Measurements from ENCODE around the gene LBP. TPM values are rescaled to one million over a fixed set of nuclear protein-coding genes. Genes with fewer than 3 reads are reported as not detected.

LBP gene
- total RNA-seq: not detected in 3 replicates
- long read RNA-seq: 0 reads

GRCh38 chr20:38346247-38346651, at the start of gene LBP:
TSS of gene LBP (plus strand) at chr20:38346482. CDS start at chr20:38346517, 35 bp downstream.
- H3K27ac Mint-ChIP-seq (ENCODE audit: unreplicated experiment): no peak within 1 kb of the TSS
- no peaks in the 10 kb centered on the region for H3K4me1 Mint-ChIP-seq (ENCODE audit: low read depth)

GRCh38 chr20:38297916-38298674, 48.2 kb upstream of the LBP start:
- peak overlapping the region; percentile 92 for H3K27ac Mint-ChIP-seq (ENCODE audit: unreplicated experiment)
- no peaks in the 10 kb centered on the region for H3K9me3 Mint-ChIP-seq (ENCODE audit: low read depth)
- no peak overlapping the region for H3K4me3 Mint-ChIP-seq (ENCODE audit: unreplicated experiment)
- peaks cover 29% of the 10 kb centered on the region for H3K4me1 Mint-ChIP-seq (ENCODE audit: low read depth)
- TF ChIP-seq, protein P1, sequence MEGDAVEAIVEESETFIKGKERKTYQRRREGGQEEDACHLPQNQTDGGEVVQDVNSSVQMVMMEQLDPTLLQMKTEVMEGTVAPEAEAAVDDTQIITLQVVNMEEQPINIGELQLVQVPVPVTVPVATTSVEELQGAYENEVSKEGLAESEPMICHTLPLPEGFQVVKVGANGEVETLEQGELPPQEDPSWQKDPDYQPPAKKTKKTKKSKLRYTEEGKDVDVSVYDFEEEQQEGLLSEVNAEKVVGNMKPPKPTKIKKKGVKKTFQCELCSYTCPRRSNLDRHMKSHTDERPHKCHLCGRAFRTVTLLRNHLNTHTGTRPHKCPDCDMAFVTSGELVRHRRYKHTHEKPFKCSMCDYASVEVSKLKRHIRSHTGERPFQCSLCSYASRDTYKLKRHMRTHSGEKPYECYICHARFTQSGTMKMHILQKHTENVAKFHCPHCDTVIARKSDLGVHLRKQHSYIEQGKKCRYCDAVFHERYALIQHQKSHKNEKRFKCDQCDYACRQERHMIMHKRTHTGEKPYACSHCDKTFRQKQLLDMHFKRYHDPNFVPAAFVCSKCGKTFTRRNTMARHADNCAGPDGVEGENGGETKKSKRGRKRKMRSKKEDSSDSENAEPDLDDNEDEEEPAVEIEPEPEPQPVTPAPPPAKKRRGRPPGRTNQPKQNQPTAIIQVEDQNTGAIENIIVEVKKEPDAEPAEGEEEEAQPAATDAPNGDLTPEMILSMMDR (IDR thresholded peaks at IDR 0.05): no peak
- no peak for DNase-seq (ENCODE audit: low spot score)
- H3K36me3 Mint-ChIP-seq (ENCODE audit: low read depth): no peaks in the 10 kb centered on the region
- peaks cover 3% of the 10 kb centered on the region for H3K27me3 Mint-ChIP-seq (ENCODE audit: low read depth)

More at GRCh38 chr20:38346247-38346651, at the start of gene LBP:
- Mint-ChIP-seq H3K36me3 (ENCODE audit: low read depth) (peaks cover 2% of the 10 kb centered on the region), H3K27me3 (ENCODE audit: low read depth) (peaks cover 12% of the 10 kb centered on the region), H3K4me3 (ENCODE audit: unreplicated experiment) (no peak within 1 kb of the TSS), H3K9me3 (ENCODE audit: low read depth) (no peaks in the 10 kb centered on the region)
- DNase-seq (ENCODE audit: low spot score): no peak
- TF ChIP-seq, protein P1 (IDR thresholded peaks at IDR 0.05): no peak

DNA sequence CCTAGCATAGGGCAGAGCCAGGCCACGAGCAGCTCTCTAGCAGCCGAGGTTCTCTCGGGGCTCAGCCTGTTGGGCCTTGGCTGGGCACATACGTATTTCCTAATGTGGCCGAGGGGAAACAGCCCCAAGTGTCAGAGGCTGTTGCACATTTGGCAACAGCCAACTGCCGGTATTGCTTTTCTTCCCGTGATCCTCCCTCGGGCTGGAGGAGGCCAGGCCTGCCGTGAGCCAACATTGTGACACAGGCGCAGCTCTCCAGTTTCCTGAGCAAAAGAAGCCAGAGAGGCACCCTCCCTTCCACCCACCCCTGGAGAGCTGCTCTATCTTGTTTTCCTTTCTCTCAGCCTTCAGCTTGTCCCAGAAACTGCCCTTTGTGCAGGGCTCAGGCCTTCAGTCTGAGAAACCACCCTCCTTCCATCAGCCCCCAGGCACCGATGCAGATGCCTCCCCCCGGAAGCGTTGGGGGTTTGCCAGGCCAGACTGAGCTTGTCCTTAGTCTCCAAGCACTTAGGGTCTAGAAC, 47.5 kb upstream of the LBP start:
- H3K4me3 Mint-ChIP-seq (ENCODE audit: unreplicated experiment): no peak overlapping the region
- DNase-seq (ENCODE audit: low spot score): no peak
- peak overlapping the region; percentile 92 for H3K27ac Mint-ChIP-seq (ENCODE audit: unreplicated experiment)
- no peaks in the 10 kb centered on the region for H3K36me3 Mint-ChIP-seq (ENCODE audit: low read depth)
- TF ChIP-seq, protein P1 (IDR thresholded peaks at IDR 0.05): no peak
- H3K27me3 Mint-ChIP-seq (ENCODE audit: low read depth): peaks cover 3% of the 10 kb centered on the region
- H3K9me3 Mint-ChIP-seq (ENCODE audit: low read depth): no peaks in the 10 kb centered on the region
- H3K4me1 Mint-ChIP-seq (ENCODE audit: low read depth): peaks cover 29% of the 10 kb centered on the region

DNA sequence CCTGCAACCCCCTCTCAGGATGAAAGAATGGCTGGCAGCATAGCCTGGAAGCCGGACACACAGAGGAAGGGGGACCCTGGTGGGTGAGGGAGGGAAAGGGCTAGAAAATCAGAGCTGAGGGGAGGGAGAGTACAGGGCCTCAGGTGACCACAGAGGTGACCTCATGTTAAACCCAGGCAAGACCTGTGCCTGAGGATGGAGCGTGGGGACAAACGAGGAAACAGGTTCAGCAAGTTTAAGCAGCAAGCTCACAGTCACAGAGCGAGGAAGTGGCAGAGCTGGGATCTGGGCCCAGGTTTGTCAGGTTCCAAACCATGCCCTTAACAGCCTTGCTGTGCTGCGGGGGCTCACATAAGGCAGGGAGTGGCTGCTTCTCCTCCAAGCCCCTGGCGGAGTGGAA, 46.3 kb upstream of the LBP start:
- TF ChIP-seq, protein P1 (IDR thresholded peaks at IDR 0.05): no peak
- no peak overlapping the region for H3K27ac Mint-ChIP-seq (ENCODE audit: unreplicated experiment)
- H3K9me3 Mint-ChIP-seq (ENCODE audit: low read depth): no peaks in the 10 kb centered on the region
- peaks cover 27% of the 10 kb centered on the region for H3K4me1 Mint-ChIP-seq (ENCODE audit: low read depth)
- H3K27me3 Mint-ChIP-seq (ENCODE audit: low read depth): peaks cover 3% of the 10 kb centered on the region
- H3K36me3 Mint-ChIP-seq (ENCODE audit: low read depth): no peaks in the 10 kb centered on the region
- H3K4me3 Mint-ChIP-seq (ENCODE audit: unreplicated experiment): no peak overlapping the region
- no peak for DNase-seq (ENCODE audit: low spot score)

DNA sequence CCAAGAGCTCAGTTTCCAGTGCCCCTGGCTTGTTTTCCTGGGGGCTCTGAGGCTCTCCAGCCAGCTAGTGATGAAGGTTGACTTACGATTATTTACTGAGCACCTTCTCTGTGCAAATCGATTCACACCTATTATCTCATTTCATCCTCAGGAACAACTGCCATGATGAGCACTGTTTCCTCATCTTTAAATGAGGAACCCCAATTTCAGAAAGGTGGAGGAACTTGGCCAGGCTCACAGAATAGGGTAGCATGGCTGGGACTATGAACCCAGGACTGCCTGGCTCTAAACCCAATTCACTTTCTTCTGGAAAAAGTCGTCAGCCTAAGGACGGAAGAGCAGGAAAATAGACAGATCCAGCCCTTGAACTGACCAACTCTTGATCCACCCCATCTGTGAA, 45.8 kb upstream of the LBP start:
- H3K4me1 Mint-ChIP-seq (ENCODE audit: low read depth): peaks cover 27% of the 10 kb centered on the region
- H3K4me3 Mint-ChIP-seq (ENCODE audit: unreplicated experiment): no peak overlapping the region
- H3K9me3 Mint-ChIP-seq (ENCODE audit: low read depth): no peaks in the 10 kb centered on the region
- peaks cover 3% of the 10 kb centered on the region for H3K27me3 Mint-ChIP-seq (ENCODE audit: low read depth)
- no peak for DNase-seq (ENCODE audit: low spot score)
- H3K36me3 Mint-ChIP-seq (ENCODE audit: low read depth): no peaks in the 10 kb centered on the region
- TF ChIP-seq, protein P1 (IDR thresholded peaks at IDR 0.05): no peak
- no peak overlapping the region for H3K27ac Mint-ChIP-seq (ENCODE audit: unreplicated experiment)
